Mesenchymal stem cell (in vitro differentiated cells and primary cell): ENCODE data around the gene TNP2.

Source experiments
- DNase-seq: peaks from one replicate; pipeline ENCODE4 v3.0.0-alpha.2; 2013
- H2AFZ ChIP-seq: one replicate; pipeline ENCODE4 v1.6.1; 2013; ENCODE audit warnings: low read depth, mild to moderate bottlenecking, control low read depth, inconsistent platforms, low read length, moderate library complexity
- H2AK5ac ChIP-seq: 2 replicates; pipeline ENCODE4 v1.6.1; 2013; ENCODE audit warnings: low read length, moderate library complexity, mild to moderate bottlenecking, inconsistent platforms; ENCODE audit not compliant: severe bottlenecking
- H2BK120ac ChIP-seq: one replicate; pipeline ENCODE4 v1.6.1; 2013; ENCODE audit warnings: low read depth, mild to moderate bottlenecking, inconsistent platforms, low read length, moderate library complexity
- H2BK12ac ChIP-seq, 2 experiments: one replicate each; pipeline ENCODE4 v1.6.1; 2013; ENCODE audit warnings: inconsistent platforms in 2 of 2, low read length in 2 of 2, mild to moderate bottlenecking in 2 of 2, moderate library complexity in 2 of 2, control low read depth in 1 of 2
- H2BK15ac ChIP-seq: one replicate; pipeline ENCODE4 v1.6.1; 2013; ENCODE audit warnings: mild to moderate bottlenecking, low read depth, inconsistent platforms; ENCODE audit not compliant: poor library complexity, severe bottlenecking
- H2BK5ac ChIP-seq: 2 replicates; pipeline ENCODE4 v1.6.1; 2013; ENCODE audit warnings: low read depth, mild to moderate bottlenecking, low read length, control low read depth, inconsistent platforms; ENCODE audit not compliant: poor library complexity, severe bottlenecking
- H3K14ac ChIP-seq, 2 experiments: one replicate each; pipeline ENCODE4 v1.6.1; 2013; ENCODE audit warnings: inconsistent platforms in 2 of 2, low read length in 2 of 2, control low read depth in 1 of 2, mild to moderate bottlenecking in 1 of 2, moderate library complexity in 1 of 2
- H3K18ac ChIP-seq, 2 experiments: one replicate each; pipeline ENCODE4 v1.6.1; 2013; ENCODE audit warnings: inconsistent platforms in 2 of 2, low read length in 2 of 2, control low read depth in 1 of 2, low read depth in 1 of 2, mild to moderate bottlenecking in 1 of 2
- H3K23ac ChIP-seq, 2 experiments: one replicate each; pipeline ENCODE4 v1.6.1; 2013; ENCODE audit warnings: inconsistent platforms in 2 of 2, low read length in 2 of 2, mild to moderate bottlenecking in 2 of 2, moderate library complexity in 2 of 2, control low read depth in 1 of 2
- H3K27ac ChIP-seq: 2 replicates; pipeline ENCODE4 v1.5.1; 2013; ENCODE audit warnings: mild to moderate bottlenecking, moderate library complexity, low read length, control low read depth, inconsistent platforms; ENCODE audit not compliant: poor library complexity, severe bottlenecking
- H3K27me3 ChIP-seq, 2 experiments: 2 replicates each; pipeline versions ENCODE4 v1.6.1 to v1.7.0; 2013; ENCODE audit warnings: low read length in 2 of 2, mild to moderate bottlenecking in 2 of 2, moderate library complexity in 2 of 2, control low read depth in 1 of 2, inconsistent platforms in 1 of 2; ENCODE audit not compliant: control insufficient read depth in 1 of 2, insufficient read depth in 1 of 2
- H3K36me3 ChIP-seq, 2 experiments: 2 replicates each; pipeline versions ENCODE4 v1.6.1 to v1.7.0; 2013; ENCODE audit warnings: low read length in 2 of 2, control low read depth in 1 of 2, inconsistent platforms in 1 of 2, low read depth in 1 of 2, mild to moderate bottlenecking in 1 of 2; ENCODE audit not compliant: insufficient read depth in 2 of 2, control insufficient read depth in 1 of 2
- H3K4ac ChIP-seq, 2 experiments: one replicate each; pipeline ENCODE4 v1.6.1; 2013; ENCODE audit warnings: inconsistent platforms in 2 of 2, low read length in 2 of 2, mild to moderate bottlenecking in 2 of 2, moderate library complexity in 2 of 2, control low read depth in 1 of 2, low read depth in 1 of 2
- H3K4me1 ChIP-seq: 2 replicates; pipeline ENCODE4 v1.6.1; 2013; ENCODE audit warnings: low read depth, low read length, control low read depth; ENCODE audit not compliant: control insufficient read depth, insufficient read depth
- H3K4me2 ChIP-seq: 2 replicates; pipeline ENCODE4 v1.6.1; 2013; ENCODE audit warnings: low read length, mild to moderate bottlenecking, inconsistent platforms; ENCODE audit not compliant: poor library complexity, severe bottlenecking
- H3K4me3 ChIP-seq, 2 experiments: 2 replicates each; pipeline versions ENCODE4 v1.5.1 to v1.7.0; 2013; ENCODE audit warnings: low read length in 2 of 2, mild to moderate bottlenecking in 2 of 2, control low read depth in 1 of 2, low read depth in 1 of 2; ENCODE audit not compliant: insufficient read depth in 1 of 2
- H3K79me1 ChIP-seq: replicated peaks from 2 replicates; pipeline ENCODE4 v1.6.1; 2013; ENCODE audit warnings: mild to moderate bottlenecking, control low read depth, low read length, inconsistent platforms; ENCODE audit not compliant: poor library complexity, severe bottlenecking
- H3K9ac ChIP-seq: 2 replicates; pipeline ENCODE4 v1.7.0; 2013; ENCODE audit warnings: mild to moderate bottlenecking, low read length, moderate library complexity
- H3K9me3 ChIP-seq: 2 replicates; pipeline ENCODE4 v1.7.0; 2013; ENCODE audit warnings: mild to moderate bottlenecking, low read length; ENCODE audit not compliant: control insufficient read depth
- H4K8ac ChIP-seq: one replicate; pipeline ENCODE4 v1.6.1; 2013; ENCODE audit warnings: inconsistent platforms, mild to moderate bottlenecking, low read length, moderate library complexity
- H4K91ac ChIP-seq: one replicate; pipeline ENCODE4 v1.6.1; 2013; ENCODE audit warnings: mild to moderate bottlenecking, low read length, inconsistent platforms
- WGBS: methylation state at CpG from one replicate; pipeline ENCODE4 v1.1.7; 2013; ENCODE audit warnings: mixed read lengths; 5-methylcytosine and 5-hydroxymethylcytosine counted together

TNP2 gene

DNA sequence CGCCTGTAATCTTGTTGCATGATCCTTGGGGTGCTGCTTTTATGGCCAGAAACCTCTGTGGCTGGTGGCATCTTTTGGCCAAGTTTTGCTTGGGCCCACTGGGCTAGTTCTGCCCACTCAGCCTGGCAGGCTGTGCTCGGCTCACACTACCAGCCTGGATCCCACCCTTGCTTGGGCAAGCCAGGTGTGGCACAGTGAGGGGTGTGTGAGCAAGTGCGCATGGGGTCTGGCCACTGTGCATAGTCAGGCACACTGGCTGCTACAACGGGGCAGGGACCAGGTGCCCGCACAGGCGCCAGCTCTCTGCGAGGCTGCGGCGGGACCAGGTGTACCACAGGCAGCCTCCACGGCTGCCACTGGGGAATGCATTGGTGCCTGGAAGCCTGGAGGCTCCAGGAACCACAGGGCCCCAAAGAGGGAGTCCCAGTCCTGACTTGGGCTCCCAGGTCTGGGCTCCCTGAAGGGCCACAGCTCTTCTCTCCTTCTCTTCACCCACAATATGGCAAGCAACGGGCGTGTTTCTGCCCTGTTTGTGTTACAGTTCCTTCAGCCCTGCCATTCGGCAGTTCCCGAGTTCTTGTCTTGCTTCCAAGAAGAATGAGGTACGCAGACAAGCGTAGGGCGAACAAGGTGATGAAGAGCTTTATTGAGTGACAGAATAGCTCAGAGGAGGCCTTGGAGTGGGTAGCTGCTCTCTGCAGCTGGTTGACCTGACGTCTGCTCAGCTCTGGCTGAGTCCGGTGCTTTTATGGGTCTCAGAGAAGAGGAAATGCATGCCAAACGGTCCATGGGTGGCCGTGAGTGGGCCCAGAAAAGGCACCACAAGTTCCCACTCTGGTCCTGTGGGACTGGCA, 38.7 kb upstream of the TNP2 start:
- H3K9ac ChIP-seq = no peak overlapping the region

DNA sequence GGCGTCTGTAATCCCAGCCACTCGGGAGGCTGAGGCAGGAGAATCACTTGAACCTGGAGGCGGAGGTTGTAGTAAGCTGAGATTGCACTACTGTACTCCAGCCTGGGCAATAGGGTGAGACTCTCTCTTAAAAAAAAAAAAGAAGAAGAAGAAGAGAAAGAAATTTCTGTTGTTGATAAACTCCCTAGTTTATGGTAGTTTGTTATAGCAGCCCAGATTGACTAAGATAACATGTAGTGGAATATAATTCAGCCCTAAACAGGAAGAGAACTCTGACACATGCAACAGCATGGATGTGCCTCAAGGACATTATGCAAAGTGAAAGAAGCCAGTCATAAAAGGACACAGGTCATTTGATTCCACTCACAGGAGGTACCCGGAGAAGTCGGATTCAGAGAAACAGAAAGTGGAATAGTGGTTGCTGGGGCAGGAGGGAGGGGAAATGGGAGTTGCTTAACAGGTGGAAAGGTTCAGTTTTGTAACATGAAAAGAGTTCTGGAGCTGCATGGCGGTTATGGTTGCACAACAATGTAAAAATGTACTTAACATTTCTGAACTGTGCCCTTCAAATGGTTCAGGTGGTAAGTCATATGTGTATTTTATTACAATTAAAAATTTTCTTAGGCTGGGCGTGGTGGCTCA, 38.0 kb upstream of the TNP2 start:
- Histone ChIP-seq H3K27me3 (no peaks in the 10 kb centered on the region), H3K9me3 (no peaks in the 10 kb centered on the region), H3K23ac (no peak overlapping the region), H3K18ac (no peak overlapping the region), H3K4me3 (no peak overlapping the region), H4K91ac (no peak overlapping the region), H4K8ac (no peak overlapping the region), H2AK5ac (peak overlapping the region; percentile 42), H3K4me2 (no peak overlapping the region), H2BK120ac (no peak overlapping the region), H2BK15ac (no peak overlapping the region), H2BK5ac (peak overlapping the region; percentile 63), H3K79me1 (no peaks in the 10 kb centered on the region), H2AFZ (no peak overlapping the region), H3K4ac (no peak overlapping the region), H2BK12ac (no peak overlapping the region), H3K14ac (no peak overlapping the region), H3K4me1 (peaks cover 36% of the 10 kb centered on the region), H3K36me3 (no peaks in the 10 kb centered on the region), H3K27ac (no peak overlapping the region), H3K9ac (no peak overlapping the region)
- DNase-seq = peak; percentile 36
- 86% methylated on average over 6 of the region's 7 CpGs for WGBS

More for the DNA sequence above, 38.7 kb upstream of the TNP2 start:
- no peak overlapping the region for H4K8ac ChIP-seq
- H2BK12ac ChIP-seq = peak overlapping the region in 1 of 2 experiments; percentile 1
- H3K14ac ChIP-seq = no peak overlapping the region
- no peak overlapping the region for H2AFZ ChIP-seq
- no peaks in the 10 kb centered on the region for H3K27me3 ChIP-seq
- H3K4me1 ChIP-seq = peaks cover 43% of the 10 kb centered on the region
- no peaks in the 10 kb centered on the region for H3K9me3 ChIP-seq
- no peaks in the 10 kb centered on the region for H3K36me3 ChIP-seq
- H3K79me1 ChIP-seq = no peaks in the 10 kb centered on the region
- H3K4me2 ChIP-seq = no peak overlapping the region
- peak overlapping the region; percentile 21 for H2BK5ac ChIP-seq
- peak overlapping the region; percentile 34 for H4K91ac ChIP-seq
- H2BK15ac ChIP-seq = no peak overlapping the region
- no peak overlapping the region for H3K23ac ChIP-seq
- peak overlapping the region in 1 of 2 experiments; percentile 18 for H3K18ac ChIP-seq
- H2BK120ac ChIP-seq = no peak overlapping the region
- no peak overlapping the region for H3K4me3 ChIP-seq
- 94% methylated on average over 21 of the region's 21 CpGs for WGBS
- peak overlapping the region; percentile 58 for H2AK5ac ChIP-seq
- no peak for DNase-seq
- no peak overlapping the region for H3K4ac ChIP-seq
- H3K27ac ChIP-seq = peak overlapping the region; percentile 76

DNA sequence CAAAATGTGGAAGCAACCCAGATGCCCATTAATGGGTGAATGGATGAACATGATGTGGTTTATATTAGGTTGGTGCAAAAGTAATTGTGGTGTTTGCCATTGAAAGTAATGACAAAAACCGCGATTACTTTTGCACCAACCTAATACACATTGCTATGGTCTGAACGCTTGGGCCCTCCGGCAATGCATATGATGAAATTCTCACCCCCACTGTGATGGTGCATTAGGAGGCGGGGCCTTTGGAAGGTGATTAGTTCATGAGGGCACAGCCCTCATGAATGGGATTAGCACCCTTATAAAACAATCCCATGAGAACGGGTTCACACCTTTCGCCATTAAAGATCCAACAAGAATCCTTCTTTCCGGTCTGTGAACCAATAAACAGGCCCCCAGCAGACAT, 37.3 kb upstream of the TNP2 start:
- Histone ChIP-seq H2BK5ac (no peak overlapping the region), H3K9me3 (no peaks in the 10 kb centered on the region), H2BK120ac (no peak overlapping the region), H3K27ac (no peak overlapping the region), H2AFZ (no peak overlapping the region), H3K14ac (no peak overlapping the region), H3K27me3 (no peaks in the 10 kb centered on the region), H2BK15ac (no peak overlapping the region), H2BK12ac (no peak overlapping the region), H3K4me2 (no peak overlapping the region), H3K23ac (no peak overlapping the region), H2AK5ac (peak overlapping the region; percentile 54), H4K8ac (no peak overlapping the region), H3K4me1 (peaks cover 31% of the 10 kb centered on the region), H4K91ac (no peak overlapping the region), H3K36me3 (no peaks in the 10 kb centered on the region), H3K79me1 (no peaks in the 10 kb centered on the region), H3K4me3 (no peak overlapping the region), H3K9ac (no peak overlapping the region), H3K18ac (no peak overlapping the region), H3K4ac (no peak overlapping the region)
- WGBS = 86% methylated on average over 6 of the region's 8 CpGs
- no peak for DNase-seq

DNA sequence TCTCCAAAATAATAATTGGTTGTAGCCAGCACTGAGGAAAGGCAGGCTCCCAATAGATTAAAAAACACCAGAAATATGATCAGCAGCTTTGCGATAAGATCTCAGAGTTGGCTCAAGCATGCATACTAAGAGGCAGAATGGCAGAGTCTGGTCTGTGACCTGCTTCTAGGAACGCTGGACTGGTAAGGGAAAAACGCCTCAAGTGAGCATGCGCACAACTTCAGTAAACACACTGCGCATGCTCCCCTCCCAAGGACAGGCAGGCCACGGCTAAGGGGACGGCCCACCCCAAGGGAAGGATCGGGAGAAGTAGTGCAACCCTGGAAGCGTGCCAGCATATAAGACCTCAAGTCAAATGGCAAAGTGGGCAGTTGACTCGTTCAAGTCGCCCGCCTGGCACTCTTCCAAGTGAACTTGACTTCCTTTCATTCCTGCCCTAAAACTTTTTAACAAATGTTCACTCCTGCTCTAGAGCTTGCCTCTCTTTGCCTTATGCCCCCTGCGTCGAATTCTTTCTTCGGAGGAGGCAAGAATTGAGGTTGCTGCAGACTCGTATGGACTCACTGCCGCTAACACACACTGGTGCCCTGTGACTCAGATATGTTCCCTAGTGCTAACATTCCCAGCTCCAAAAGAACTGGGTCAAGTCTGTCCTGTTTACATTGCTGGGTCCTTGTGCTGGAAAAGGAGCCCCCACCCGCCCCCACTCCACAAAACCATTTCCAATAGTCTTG, 34.4 kb upstream of the TNP2 start:
- Histone ChIP-seq H3K79me1 (no peaks in the 10 kb centered on the region), H3K36me3 (no peaks in the 10 kb centered on the region), H2BK5ac (no peak overlapping the region), H3K23ac (no peak overlapping the region), H3K18ac (no peak overlapping the region), H3K9me3 (no peaks in the 10 kb centered on the region), H3K4me1 (peaks cover 19% of the 10 kb centered on the region), H3K27ac (no peak overlapping the region), H3K14ac (no peak overlapping the region), H3K4ac (no peak overlapping the region), H2BK15ac (no peak overlapping the region), H2BK120ac (no peak overlapping the region), H3K9ac (no peak overlapping the region), H4K8ac (no peak overlapping the region), H2AFZ (no peak overlapping the region), H2AK5ac (peak overlapping the region; percentile 59), H4K91ac (no peak overlapping the region), H3K27me3 (peaks cover 0 to 4% of the 10 kb centered on the region in 2 experiments), H3K4me2 (no peak overlapping the region), H2BK12ac (no peak overlapping the region), H3K4me3 (no peak overlapping the region)
- WGBS = 86% methylated on average over 18 of the region's 18 CpGs
- peak; percentile 36 for DNase-seq
